Astrocyte (in vitro differentiated cells and primary cell): ENCODE data around the gene CNP. TPM values are rescaled to one million over a fixed set of nuclear protein-coding genes. Genes with fewer than 3 reads are reported as not detected.

Experiments
- DNase-seq: peaks from one replicate; pipeline ENCODE4 v3.0.0-alpha.2; 2010; ENCODE audit warnings: low read depth
- FAIRE-seq: peaks from 2 replicates; lab custom pipeline; 2011; peaks lifted over from hg19 to GRCh38; lab: Jason Lieb, UNC
- H2AFZ ChIP-seq: 2 replicates; pipeline ENCODE4 v1.6.0; 2012; ENCODE audit warnings: low read depth, low read length, inconsistent platforms
- H3K27ac ChIP-seq: 2 replicates; pipeline ENCODE4 v1.5.1; 2011; ENCODE audit warnings: low read depth, low read length, inconsistent platforms
- H3K27me3 ChIP-seq: 2 replicates; pipeline ENCODE4 v1.6.0; 2011; ENCODE audit warnings: low read length, inconsistent platforms; ENCODE audit not compliant: insufficient read depth
- H3K36me3 ChIP-seq: 2 replicates; pipeline ENCODE4 v1.5.1; 2011; ENCODE audit warnings: low read length, inconsistent platforms; ENCODE audit not compliant: insufficient read depth
- H3K4me1 ChIP-seq: 2 replicates; pipeline ENCODE4 v1.5.1; 2011; ENCODE audit warnings: low read length, inconsistent platforms; ENCODE audit not compliant: insufficient read depth
- H3K4me2 ChIP-seq: 2 replicates; pipeline ENCODE4 v1.6.0; 2012; ENCODE audit warnings: low read length, inconsistent platforms
- H3K4me3 ChIP-seq: 2 replicates; pipeline ENCODE4 v1.5.1; 2011; ENCODE audit warnings: low read depth, mild to moderate bottlenecking, low read length, inconsistent platforms; ENCODE audit not compliant: insufficient read depth
- H3K79me2 ChIP-seq: 2 replicates; pipeline ENCODE4 v1.6.0; 2012; ENCODE audit warnings: mild to moderate bottlenecking, low read length, inconsistent platforms; ENCODE audit not compliant: insufficient read depth
- H3K9ac ChIP-seq: 2 replicates; pipeline ENCODE4 v1.6.0; 2012; ENCODE audit warnings: mild to moderate bottlenecking, low read length, inconsistent platforms
- H3K9me3 ChIP-seq: 2 replicates; pipeline ENCODE4 v1.5.1; 2012; ENCODE audit warnings: low read depth, mild to moderate bottlenecking, low read length, inconsistent platforms; ENCODE audit not compliant: insufficient read depth
- H4K20me1 ChIP-seq: 2 replicates; pipeline ENCODE4 v1.6.0; 2012; ENCODE audit warnings: low read length, inconsistent platforms; ENCODE audit not compliant: insufficient read depth
- H3K27ac Mint-ChIP-seq: one replicate; pipeline ENCODE4 v1.8.0; 2021; ENCODE audit warnings: mild to moderate bottlenecking, mixed read lengths; ENCODE audit not compliant: unreplicated experiment
- H3K27me3 Mint-ChIP-seq: one replicate; pipeline ENCODE4 v1.8.0; 2021; ENCODE audit warnings: low read depth, mixed read lengths; ENCODE audit not compliant: unreplicated experiment
- H3K36me3 Mint-ChIP-seq: one replicate; pipeline ENCODE4 v1.8.0; 2021; ENCODE audit warnings: low read depth, mixed read lengths; ENCODE audit not compliant: unreplicated experiment
- H3K4me1 Mint-ChIP-seq: one replicate; pipeline ENCODE4 v1.8.0; 2021; ENCODE audit warnings: low read depth, mixed read lengths; ENCODE audit not compliant: unreplicated experiment
- H3K4me3 Mint-ChIP-seq: one replicate; pipeline ENCODE4 v1.8.0; 2021; ENCODE audit warnings: mild to moderate bottlenecking, moderate library complexity, mixed read lengths; ENCODE audit not compliant: unreplicated experiment
- H3K9me3 Mint-ChIP-seq: one replicate; pipeline ENCODE4 v1.8.0; 2021; ENCODE audit warnings: mild to moderate bottlenecking, mixed read lengths; ENCODE audit not compliant: unreplicated experiment
- EZH2 ChIP-seq: IDR thresholded peaks from 2 replicates; pipeline ENCODE4 v1.6.1; 2012; ENCODE audit warnings: mild to moderate bottlenecking, low read length, inconsistent platforms; ENCODE audit not compliant: insufficient read depth
- total RNA-seq: library from RNA; stranded (reverse); gene quantifications from 2 replicates; pipeline ENCODE4 v1.2.1, GENCODE V29; 2021
- TF ChIP-seq, protein P1 (sequence below): IDR thresholded peaks from 2 replicates; pipeline ENCODE4 v1.5.1; 2011; ENCODE audit warnings: low read depth, mild to moderate bottlenecking, inconsistent platforms, low read length, moderate library complexity; ENCODE audit not compliant: insufficient read depth

Gene CNP
- total RNA-seq, 1 donor from 2014 or later = 169 TPM

DNA sequence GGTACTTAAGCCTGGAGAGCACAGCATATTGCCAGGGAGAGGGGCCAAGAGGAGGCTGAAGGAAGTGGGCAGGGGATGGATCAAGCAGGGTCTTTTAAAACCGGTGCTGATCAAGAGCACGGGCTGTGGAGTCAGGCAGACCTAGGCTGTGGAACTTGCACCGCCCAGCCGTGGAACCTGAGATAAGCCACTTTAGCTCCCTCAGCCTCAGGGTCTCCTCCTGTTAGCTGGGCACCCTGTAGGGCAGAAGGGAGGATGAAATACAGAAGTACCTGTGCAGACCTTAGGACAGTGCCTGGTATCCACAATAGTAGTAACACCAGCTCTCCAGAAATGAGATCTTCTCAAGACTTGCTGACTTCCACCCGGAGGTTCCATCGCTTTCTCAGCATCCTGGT is 26.9 kb upstream of the CNP start:
- H4K20me1 ChIP-seq = no peaks in the 10 kb centered on the region
- no peaks in the 10 kb centered on the region for H3K36me3 ChIP-seq
- DNase-seq = no peak
- no peak overlapping the region for H3K27ac ChIP-seq
- H3K4me3 ChIP-seq = no peak overlapping the region
- peaks cover 11% of the 10 kb centered on the region for H3K27me3 Mint-ChIP-seq
- no peaks in the 10 kb centered on the region for H3K9me3 Mint-ChIP-seq
- no peaks in the 10 kb centered on the region for H3K4me1 ChIP-seq
- TF ChIP-seq EZH2 = no peak
- TF ChIP-seq, protein P1, sequence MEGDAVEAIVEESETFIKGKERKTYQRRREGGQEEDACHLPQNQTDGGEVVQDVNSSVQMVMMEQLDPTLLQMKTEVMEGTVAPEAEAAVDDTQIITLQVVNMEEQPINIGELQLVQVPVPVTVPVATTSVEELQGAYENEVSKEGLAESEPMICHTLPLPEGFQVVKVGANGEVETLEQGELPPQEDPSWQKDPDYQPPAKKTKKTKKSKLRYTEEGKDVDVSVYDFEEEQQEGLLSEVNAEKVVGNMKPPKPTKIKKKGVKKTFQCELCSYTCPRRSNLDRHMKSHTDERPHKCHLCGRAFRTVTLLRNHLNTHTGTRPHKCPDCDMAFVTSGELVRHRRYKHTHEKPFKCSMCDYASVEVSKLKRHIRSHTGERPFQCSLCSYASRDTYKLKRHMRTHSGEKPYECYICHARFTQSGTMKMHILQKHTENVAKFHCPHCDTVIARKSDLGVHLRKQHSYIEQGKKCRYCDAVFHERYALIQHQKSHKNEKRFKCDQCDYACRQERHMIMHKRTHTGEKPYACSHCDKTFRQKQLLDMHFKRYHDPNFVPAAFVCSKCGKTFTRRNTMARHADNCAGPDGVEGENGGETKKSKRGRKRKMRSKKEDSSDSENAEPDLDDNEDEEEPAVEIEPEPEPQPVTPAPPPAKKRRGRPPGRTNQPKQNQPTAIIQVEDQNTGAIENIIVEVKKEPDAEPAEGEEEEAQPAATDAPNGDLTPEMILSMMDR = no peak
- no peaks in the 10 kb centered on the region for H3K27me3 ChIP-seq
- FAIRE-seq = no peak
- H3K36me3 Mint-ChIP-seq = peaks cover 10% of the 10 kb centered on the region
- H3K9me3 ChIP-seq = no peaks in the 10 kb centered on the region
- no peak overlapping the region for H3K4me2 ChIP-seq
- no peak overlapping the region for H3K27ac Mint-ChIP-seq
- no peak overlapping the region for H3K4me3 Mint-ChIP-seq
- no peak overlapping the region for H3K9ac ChIP-seq
- H2AFZ ChIP-seq = no peak overlapping the region
- H3K4me1 Mint-ChIP-seq = no peaks in the 10 kb centered on the region
- H3K79me2 ChIP-seq = no peaks in the 10 kb centered on the region

DNA sequence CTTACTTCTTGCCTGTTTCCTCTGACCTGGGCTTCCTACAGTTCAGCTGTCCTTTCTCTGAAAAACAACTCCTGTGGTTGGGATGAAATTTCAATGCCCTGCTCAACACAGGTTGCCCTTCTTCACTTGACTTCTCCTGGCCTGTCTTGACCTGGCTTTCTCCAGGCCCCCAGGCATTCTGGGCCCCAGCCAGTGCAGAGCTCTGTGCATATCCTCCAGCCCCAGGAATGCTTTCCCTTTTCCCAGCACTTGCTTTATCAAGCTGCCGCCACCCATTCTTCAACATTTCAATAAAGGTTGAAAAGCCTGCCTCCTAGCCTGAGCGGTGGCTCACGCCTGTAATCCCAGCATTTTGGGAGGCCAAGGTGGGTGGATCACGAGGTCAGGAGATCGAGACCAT is 25.4 kb upstream of the CNP start:
- H3K4me2 ChIP-seq = no peak overlapping the region
- no peaks in the 10 kb centered on the region for H3K27me3 ChIP-seq
- H3K4me3 Mint-ChIP-seq = no peak overlapping the region
- peaks cover 11% of the 10 kb centered on the region for H3K27me3 Mint-ChIP-seq
- H3K79me2 ChIP-seq = no peaks in the 10 kb centered on the region
- DNase-seq = no peak
- no peaks in the 10 kb centered on the region for H3K9me3 ChIP-seq
- no peaks in the 10 kb centered on the region for H3K4me1 Mint-ChIP-seq
- no peak for TF ChIP-seq EZH2
- TF ChIP-seq, protein P1 = no peak
- no peak overlapping the region for H3K4me3 ChIP-seq
- no peak overlapping the region for H2AFZ ChIP-seq
- H3K9ac ChIP-seq = no peak overlapping the region
- H4K20me1 ChIP-seq = no peaks in the 10 kb centered on the region
- H3K4me1 ChIP-seq = no peaks in the 10 kb centered on the region
- no peaks in the 10 kb centered on the region for H3K9me3 Mint-ChIP-seq
- no peak overlapping the region for H3K27ac ChIP-seq
- H3K27ac Mint-ChIP-seq = no peak overlapping the region
- FAIRE-seq = no peak
- no peaks in the 10 kb centered on the region for H3K36me3 ChIP-seq
- H3K36me3 Mint-ChIP-seq = peaks cover 7% of the 10 kb centered on the region

DNA sequence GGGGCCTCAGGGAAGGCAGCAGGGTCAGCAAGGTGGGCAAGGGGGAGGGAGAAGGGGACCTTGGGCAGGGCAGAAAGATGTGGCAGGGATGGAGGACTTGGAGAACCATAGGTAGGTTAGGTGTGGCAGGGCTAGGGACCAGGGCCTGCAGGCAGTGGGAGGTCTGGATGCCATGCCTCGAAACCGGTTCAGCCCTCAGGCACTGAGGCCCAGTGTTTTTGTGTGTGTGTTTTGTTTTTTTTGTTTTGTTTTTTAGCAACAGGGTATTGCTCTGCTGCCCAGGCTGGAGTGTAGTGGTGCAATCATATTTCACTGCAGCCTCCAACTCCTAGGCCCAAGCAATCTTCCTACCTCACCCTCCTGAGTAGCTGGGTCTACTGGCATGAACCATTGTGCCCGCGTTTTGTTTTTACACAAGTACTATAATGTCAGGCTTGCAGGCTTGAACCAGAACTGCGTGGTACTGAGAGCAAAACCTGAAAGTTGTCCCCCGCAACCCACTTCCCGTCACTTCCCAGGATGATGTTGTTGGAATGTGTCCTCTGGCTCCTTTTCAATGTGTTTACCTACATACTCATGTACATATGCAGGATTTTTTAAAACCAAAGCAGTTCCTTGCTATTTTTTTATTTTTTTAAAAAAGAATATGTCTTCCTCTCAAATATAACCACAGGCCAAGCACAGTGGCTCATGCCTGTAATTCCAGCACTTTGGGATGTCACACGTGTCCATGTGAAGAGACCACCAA is 23.8 kb upstream of the CNP start:
- Mint-ChIP-seq H3K4me3 (no peak overlapping the region), H3K27me3 (peaks cover 11% of the 10 kb centered on the region), H3K4me1 (no peaks in the 10 kb centered on the region), H3K36me3 (peaks cover 7% of the 10 kb centered on the region), H3K27ac (no peak overlapping the region), H3K9me3 (no peaks in the 10 kb centered on the region)
- Histone ChIP-seq H3K9me3 (no peaks in the 10 kb centered on the region), H3K4me3 (no peak overlapping the region), H3K9ac (no peak overlapping the region), H4K20me1 (no peaks in the 10 kb centered on the region), H3K4me1 (no peaks in the 10 kb centered on the region), H2AFZ (no peak overlapping the region), H3K27ac (no peak overlapping the region), H3K27me3 (no peaks in the 10 kb centered on the region), H3K4me2 (no peak overlapping the region), H3K79me2 (no peaks in the 10 kb centered on the region), H3K36me3 (no peaks in the 10 kb centered on the region)
- TF ChIP-seq, protein P1 = no peak
- no peak for TF ChIP-seq EZH2
- no peak for DNase-seq
- no peak for FAIRE-seq
